CD14-positive monocyte (primary cell): ENCODE results near the gene ZFP14. TPM values are rescaled to one million over a fixed set of nuclear protein-coding genes. Genes with fewer than 3 reads are reported as not detected.
"Not testable (repeated sequence)": the region's sequence is repeated elsewhere in the genome, so short reads cannot be mapped to it uniquely, and the experiment has no call there.

Source experiments
- DNase-seq, 3 donors: peaks; one replicate each; pipeline ENCODE4 v3.0.0-alpha.2; 2011 to 2022
- H2AFZ ChIP-seq: 2 replicates; pipeline ENCODE4 v1.6.0; 2012; ENCODE audit warnings: mild to moderate bottlenecking, low read depth, low read length, inconsistent platforms; ENCODE audit not compliant: insufficient read depth, poor library complexity, severe bottlenecking
- H3K27ac ChIP-seq, 2 donors: 1 replicate in 1 of 2; 2 replicates in 1 of 2; pipeline ENCODE4 v1.5.1; 2012 to 2013; ENCODE audit warnings: low read length in 2 of 2, control low read depth in 1 of 2, inconsistent platforms in 1 of 2, low read depth in 1 of 2, mild to moderate bottlenecking in 1 of 2
- H3K27me3 ChIP-seq, 2 donors: one replicate each; pipeline versions ENCODE4 v1.6.0 to v1.6.1; 2011 to 2013; ENCODE audit warnings: low read length in 2 of 2; ENCODE audit not compliant: control insufficient read depth in 2 of 2, insufficient read depth in 2 of 2
- H3K36me3 ChIP-seq, 2 donors: replicated peaks in 1 of 2; 1 replicate in 1 of 2; 2 replicates in 1 of 2; pipeline versions ENCODE4 v1.5.1 to v1.6.1; 2012 to 2013; ENCODE audit warnings: low read length in 2 of 2, control low read depth in 1 of 2, inconsistent platforms in 1 of 2, mild to moderate bottlenecking in 1 of 2; ENCODE audit not compliant: insufficient read depth in 2 of 2, control insufficient read depth in 1 of 2
- H3K4me1 ChIP-seq, 2 donors: 1 replicate in 1 of 2; 2 replicates in 1 of 2; pipeline versions ENCODE4 v1.5.1 to v1.6.1; 2012 to 2013; ENCODE audit warnings: low read length in 2 of 2, control low read depth in 1 of 2, inconsistent platforms in 1 of 2, mild to moderate bottlenecking in 1 of 2, moderate library complexity in 1 of 2; ENCODE audit not compliant: insufficient read depth in 2 of 2, control insufficient read depth in 1 of 2
- H3K4me2 ChIP-seq: replicated peaks from 2 replicates; pipeline ENCODE3; 2012; ENCODE audit warnings: low read length, moderate library complexity, mild to moderate bottlenecking; ENCODE audit not compliant: poor library complexity, severe bottlenecking; ENCODE audit errors: extremely low read depth
- H3K4me3 ChIP-seq, 3 experiments: fragments of 200-600 bp in 1 of 3; sonication (generic) in 1 of 3; replicated peaks in 1 of 3; 1 replicate in 2 of 3; 2 replicates in 1 of 3; pipeline ENCODE4 v1.5.1; 2011 to 2013; ENCODE audit warnings: low read length in 3 of 3, mild to moderate bottlenecking in 3 of 3, control low read depth in 2 of 3, low read depth in 2 of 3, inconsistent platforms in 1 of 3, moderate library complexity in 1 of 3
- H3K79me2 ChIP-seq: 2 replicates; pipeline ENCODE4 v1.6.0; 2012; ENCODE audit warnings: mild to moderate bottlenecking, control low read depth, inconsistent platforms, low read length, moderate library complexity; ENCODE audit not compliant: insufficient read depth
- H3K9ac ChIP-seq: 2 replicates; pipeline ENCODE4 v1.6.0; 2017; ENCODE audit warnings: low read length, mild to moderate bottlenecking; ENCODE audit not compliant: insufficient read depth, poor library complexity, severe bottlenecking
- H3K9me3 ChIP-seq, 2 donors: replicated peaks in 1 of 2; 1 replicate in 1 of 2; 2 replicates in 1 of 2; pipeline versions ENCODE4 v1.5.1 to v1.6.1; 2012 to 2013; ENCODE audit warnings: low read length in 2 of 2, control low read depth in 1 of 2; ENCODE audit not compliant: control insufficient read depth in 1 of 2, insufficient read depth in 1 of 2
- H4K20me1 ChIP-seq: 2 replicates; pipeline ENCODE4 v1.6.0; 2012; ENCODE audit warnings: mild to moderate bottlenecking, low read length, control low read depth, moderate library complexity; ENCODE audit not compliant: insufficient read depth
- H3K27ac Mint-ChIP-seq, 7 donors: one replicate each; pipeline ENCODE4 v1.8.0; 2020; ENCODE audit warnings: mild to moderate bottlenecking in 7 of 7, mixed read lengths in 7 of 7, moderate library complexity in 6 of 7, inconsistent platforms in 2 of 7
- H3K27me3 Mint-ChIP-seq, 3 donors: one replicate each; pipeline ENCODE4 v1.8.0; 2021 to 2022; ENCODE audit warnings: low read depth in 3 of 3, mild to moderate bottlenecking in 3 of 3, mixed read lengths in 3 of 3, moderate library complexity in 3 of 3, inconsistent platforms in 1 of 3
- H3K36me3 Mint-ChIP-seq, 2 donors: one replicate each; pipeline ENCODE4 v1.8.0; 2020; ENCODE audit warnings: mixed read lengths in 2 of 2, inconsistent platforms in 1 of 2, mild to moderate bottlenecking in 1 of 2
- H3K4me1 Mint-ChIP-seq: one replicate; pipeline ENCODE4 v1.8.0; 2020; ENCODE audit warnings: mild to moderate bottlenecking, mixed read lengths
- H3K4me3 Mint-ChIP-seq, 2 donors: one replicate each; pipeline ENCODE4 v1.8.0; 2020; ENCODE audit warnings: mild to moderate bottlenecking in 2 of 2, mixed read lengths in 2 of 2, moderate library complexity in 1 of 2
- H3K9me3 Mint-ChIP-seq, 7 donors: one replicate each; pipeline ENCODE4 v1.8.0; 2020 to 2022; ENCODE audit warnings: mixed read lengths in 7 of 7, mild to moderate bottlenecking in 6 of 7, moderate library complexity in 6 of 7, inconsistent platforms in 2 of 7
- WGBS: methylation state at CpG from one replicate; pipeline ENCODE4 v1.1.5; 2013; ENCODE audit warnings: missing lambda C conversion rate; ENCODE audit not compliant: insufficient coverage; 5-methylcytosine and 5-hydroxymethylcytosine counted together
- intact Hi-C, 2 donors: fragments of 100-400 bp; cut with micrococcal nuclease; formaldehyde crosslinking; loops; one replicate each; pipeline versions ENCODE4 v1.15.0 to v1.15.1; 2023
- polyA plus RNA-seq, 3 donors: library from polyadenylated mRNA; depleted of rRNA in 1 of 3; unstranded in 2 of 3; stranded (reverse) in 1 of 3; fragments of 300-500 nt in 2 of 3; fragments of >200 nt in 1 of 3; fragmentation: Illumina TruSeq in 2 of 3; gene quantifications; 1 replicate in 2 of 3; 2 replicates in 1 of 3; pipeline ENCODE4 v1.2.3, GENCODE V29; 2012 to 2021

ZFP14 gene
- polyA plus RNA-seq, 3 donors: 0.72 to 1.9 (median 1.1) TPM

GRCh38 chr19:36326649-36327048, 52.4 kb downstream of the ZFP14 start:
- Mint-ChIP-seq H3K9me3 (peaks cover 35 to 84% (median 71%) of the 10 kb centered on the region in 7 donors), H3K4me1 (peaks cover 12% of the 10 kb centered on the region), H3K36me3 (peaks cover 29 to 35% of the 10 kb centered on the region in 2 donors)
- H3K4me3 Mint-ChIP-seq, H3K27me3 ChIP-seq, intact Hi-C loops, H3K9ac ChIP-seq, H3K27ac Mint-ChIP-seq, H3K4me2 ChIP-seq, H3K27me3 Mint-ChIP-seq, H3K79me2 ChIP-seq, DNase-seq, H3K4me3 ChIP-seq, H3K27ac ChIP-seq, H3K36me3 ChIP-seq, H2AFZ ChIP-seq, H4K20me1 ChIP-seq, H3K4me1 ChIP-seq: not testable (repeated sequence)
- peaks cover 59 to 82% of the 10 kb centered on the region in 2 donors for H3K9me3 ChIP-seq
- WGBS: 98% methylated on average over 9 of the region's 10 CpGs

DNA sequence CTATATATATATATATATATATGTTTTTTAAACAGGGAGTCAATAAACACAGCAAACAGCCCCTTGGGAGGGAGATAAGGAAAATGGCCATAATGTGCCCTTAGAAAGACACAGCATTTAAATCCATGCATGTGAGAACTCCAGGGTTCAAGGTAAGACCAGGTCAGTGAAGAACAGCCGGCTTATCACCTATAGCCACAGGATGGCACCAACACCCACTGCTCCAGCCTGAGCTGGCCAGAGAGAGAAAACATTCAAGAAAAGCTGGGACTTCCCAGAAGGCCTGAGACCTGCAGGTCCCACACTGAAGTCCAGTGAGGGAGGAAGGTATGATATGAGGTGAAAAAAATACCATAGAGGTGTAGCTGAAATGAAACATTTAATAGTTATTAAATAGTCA, 63.8 kb downstream of the ZFP14 start:
- no CpG with 5 or more reads among the region's 1 CpG for WGBS
- H3K79me2 ChIP-seq, H3K36me3 ChIP-seq, H3K4me1 ChIP-seq, H4K20me1 ChIP-seq, H3K27ac ChIP-seq, H3K4me1 Mint-ChIP-seq, H3K27me3 ChIP-seq, H3K9ac ChIP-seq, H3K4me2 ChIP-seq, H2AFZ ChIP-seq, H3K27ac Mint-ChIP-seq, intact Hi-C loops, H3K27me3 Mint-ChIP-seq, H3K4me3 ChIP-seq, H3K36me3 Mint-ChIP-seq, H3K4me3 Mint-ChIP-seq, DNase-seq: not testable (repeated sequence)
- peaks cover 0 to 24% of the 10 kb centered on the region in 2 donors for H3K9me3 ChIP-seq
- peaks cover 7 to 40% (median 26%) of the 10 kb centered on the region in 7 donors for H3K9me3 Mint-ChIP-seq

GRCh38 chr19:36314053-36314452, 64.9 kb downstream of the ZFP14 start:
- H3K36me3 Mint-ChIP-seq, H2AFZ ChIP-seq, H4K20me1 ChIP-seq, H3K4me2 ChIP-seq, DNase-seq, H3K4me1 ChIP-seq, H3K27ac ChIP-seq, H3K36me3 ChIP-seq, intact Hi-C loops, H3K4me1 Mint-ChIP-seq, H3K4me3 ChIP-seq, H3K27me3 Mint-ChIP-seq, H3K27ac Mint-ChIP-seq, H3K27me3 ChIP-seq, H3K4me3 Mint-ChIP-seq, H3K9ac ChIP-seq, H3K79me2 ChIP-seq: not testable (repeated sequence)
- peaks cover 7 to 39% (median 22%) of the 10 kb centered on the region in 7 donors for H3K9me3 Mint-ChIP-seq
- WGBS: no CpG with 5 or more reads among the region's 5 CpGs
- peaks cover 0 to 24% of the 10 kb centered on the region in 2 donors for H3K9me3 ChIP-seq

DNA sequence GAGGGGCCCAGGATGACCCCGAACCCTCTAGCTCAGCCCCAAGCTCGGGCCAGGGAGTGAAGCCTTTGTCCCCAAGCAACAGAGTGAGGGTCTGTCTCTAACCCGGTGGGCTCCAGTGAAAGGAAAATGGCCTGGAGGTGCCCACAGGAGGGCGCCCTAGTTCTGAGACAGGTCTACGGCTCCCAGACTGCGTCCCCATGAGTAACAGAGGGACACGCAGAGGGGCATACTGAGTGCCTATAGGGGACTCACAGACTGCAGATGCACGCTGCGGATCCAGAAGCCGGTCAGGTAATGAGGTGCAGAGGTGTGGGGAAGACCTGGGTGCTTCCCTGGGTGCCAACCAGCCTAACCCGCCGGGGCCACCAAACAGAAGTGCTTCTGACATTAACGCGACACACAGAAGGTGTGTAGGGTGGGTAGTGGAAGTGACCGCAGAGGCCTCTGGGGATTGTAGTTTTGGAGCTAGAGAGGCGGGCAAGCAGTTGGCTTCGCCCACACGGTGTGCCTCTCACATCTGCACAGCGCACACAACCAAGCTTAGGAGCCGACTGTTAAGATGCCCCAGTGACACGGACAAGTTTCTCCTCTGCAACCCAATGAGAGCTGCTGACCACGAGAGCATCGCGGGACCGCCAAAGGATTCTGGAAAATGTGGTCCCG, 67.8 kb downstream of the ZFP14 start:
- H3K4me1 Mint-ChIP-seq, H3K4me3 ChIP-seq, H3K27me3 Mint-ChIP-seq, intact Hi-C loops, H3K4me1 ChIP-seq, H3K36me3 Mint-ChIP-seq, DNase-seq, H4K20me1 ChIP-seq, H3K9ac ChIP-seq, H3K79me2 ChIP-seq, H3K4me2 ChIP-seq, H3K27ac ChIP-seq, H3K36me3 ChIP-seq, H2AFZ ChIP-seq, H3K27me3 ChIP-seq, H3K27ac Mint-ChIP-seq, H3K4me3 Mint-ChIP-seq: not testable (repeated sequence)
- peaks cover 0 to 10% of the 10 kb centered on the region in 2 donors for H3K9me3 ChIP-seq
- WGBS: 100% methylated on average over 1 of the region's 26 CpGs
- H3K9me3 Mint-ChIP-seq: peaks cover 2 to 26% (median 11%) of the 10 kb centered on the region in 7 donors
